Lung (tissue), 12 donors: Measurements from ENCODE around the gene SMARCA4. TPM values are rescaled to one million over a fixed set of nuclear protein-coding genes. Genes with fewer than 3 reads are reported as not detected.

ENCODE experiments used
- ATAC-seq: fragments of 200-7000 bp; cut with Tn5 transposase; one replicate; pipeline ENCODE4 v1.9.1; 2020; ENCODE audit warnings: moderate number of reproducible peaks; ENCODE audit not compliant: insufficient read depth, low FRiP score
- DNase-seq, 3 donors: peaks; one replicate each; pipeline ENCODE4 v3.0.0-alpha.2; 2013 to 2017
- H3K27ac ChIP-seq, 2 donors: one replicate each; pipeline ENCODE4 v1.5.1; 2013; ENCODE audit warnings: mild to moderate bottlenecking in 2 of 2, moderate library complexity in 2 of 2, control low read depth in 1 of 2, inconsistent platforms in 1 of 2, low read depth in 1 of 2, low read length in 1 of 2
- H3K27me3 ChIP-seq, 3 donors: one replicate each; pipeline ENCODE4 v1.5.1; 2013; ENCODE audit warnings: low read length in 2 of 3; ENCODE audit not compliant: control insufficient read depth in 3 of 3, insufficient read depth in 3 of 3
- H3K36me3 ChIP-seq, 4 donors: one replicate each; pipeline ENCODE4 v1.5.1; 2013; ENCODE audit warnings: low read length in 4 of 4, mild to moderate bottlenecking in 1 of 4, moderate library complexity in 1 of 4; ENCODE audit not compliant: control insufficient read depth in 4 of 4, insufficient read depth in 4 of 4
- H3K4me1 ChIP-seq, 5 donors: one replicate each; pipeline ENCODE4 v1.5.1; 2013; ENCODE audit warnings: low read length in 5 of 5, mild to moderate bottlenecking in 2 of 5, moderate library complexity in 1 of 5; ENCODE audit not compliant: control insufficient read depth in 5 of 5, insufficient read depth in 5 of 5
- H3K4me3 ChIP-seq: one replicate; pipeline ENCODE4 v1.5.1; 2013; ENCODE audit warnings: mild to moderate bottlenecking, control low read depth, moderate library complexity
- H3K9ac ChIP-seq, 2 donors: one replicate each; pipeline ENCODE4 v1.5.1; 2013; ENCODE audit warnings: low read length in 2 of 2, control low read depth in 1 of 2; ENCODE audit not compliant: insufficient read depth in 1 of 2
- H3K9me3 ChIP-seq, 4 donors: one replicate each; pipeline ENCODE4 v1.5.1; 2013; ENCODE audit warnings: low read length in 3 of 4, mild to moderate bottlenecking in 1 of 4, moderate library complexity in 1 of 4; ENCODE audit not compliant: control insufficient read depth in 4 of 4, insufficient read depth in 3 of 4
- CTCF ChIP-seq: IDR thresholded peaks from 2 replicates; pipeline ENCODE4 v1.5.1; 2012; ENCODE audit warnings: mild to moderate bottlenecking; ENCODE audit errors: control extremely low read depth, extremely low read depth
- WGBS, 2 donors: extraction: QIAGEN DNeasy Blood & Tissue Kit; methylation state at CpG; one replicate each; pipeline ENCODE4 v1.1.7; 2013; 5-methylcytosine and 5-hydroxymethylcytosine counted together
- polyA plus RNA-seq, 2 donors: library from polyadenylated mRNA; stranded (reverse); fragments of 200-250 nt; gene quantifications; one replicate each; pipeline ENCODE4 v1.2.1, GENCODE V29; 2013
- total RNA-seq, 2 donors: library from RNA; depleted of rRNA in 1 of 2; stranded (reverse); fragments of >200 nt in 1 of 2; gene quantifications; one replicate each; pipeline ENCODE4 v1.2.1, GENCODE V29; 2014 to 2021
- donor health status: control.
- donor health status: control.
- donor health status: Bipolar disorder and iron deficiency.
- donor health status: healthy.
- donor health status: DM: yes; HTN: yes; CAD: no.

The SMARCA4 gene
- total and polyA plus RNA-seq, 4 donors, result 52.3 to 116 (median 91.1) TPM

- peaks cover 0 to 6% (median 1%) of the 10 kb centered on the region in 4 donors for H3K36me3 ChIP-seq
- H3K27me3 ChIP-seq, result no peaks in the 10 kb centered on the region
- TF ChIP-seq CTCF, result no peak
- H3K27ac ChIP-seq, result peak overlapping the region; percentile 3 to 72
- WGBS, 2 donors, result 63 to 80% methylated on average over 19 of the region's 19 CpGs
- ATAC-seq (no peak), DNase-seq (no peak)
- peak overlapping the region in 1 of 2 donors; percentile 50 for H3K9ac ChIP-seq
- H3K4me3 ChIP-seq, result no peak overlapping the region
- no peaks in the 10 kb centered on the region for H3K9me3 ChIP-seq
- peaks cover 0 to 34% (median 19%) of the 10 kb centered on the region in 5 donors for H3K4me1 ChIP-seq
These were observed 15.5 kb downstream of the SMARCA4 start for GRCh38 chr19:10976131-10976892.

GRCh38 chr19:10977742-10978092, 16.9 kb downstream of the SMARCA4 start:
- no peak overlapping the region for H3K9ac ChIP-seq
- DNase-seq, result no peak
- no peak overlapping the region for H3K4me3 ChIP-seq
- 68 to 70% methylated on average over 5 of the region's 5 CpGs for WGBS, 2 donors
- no peak for ATAC-seq
- H3K9me3 ChIP-seq, result no peaks in the 10 kb centered on the region
- peaks cover 0 to 34% (median 19%) of the 10 kb centered on the region in 5 donors for H3K4me1 ChIP-seq
- H3K27me3 ChIP-seq, result no peaks in the 10 kb centered on the region
- H3K27ac ChIP-seq, result peak overlapping the region in 1 of 2 donors; percentile 8
- peaks cover 0 to 6% (median 1%) of the 10 kb centered on the region in 4 donors for H3K36me3 ChIP-seq
- no peak for TF ChIP-seq CTCF

- no peak for ATAC-seq
- no peak overlapping the region for H3K4me3 ChIP-seq
- H3K9me3 ChIP-seq, result no peaks in the 10 kb centered on the region
- H3K27me3 ChIP-seq, result no peaks in the 10 kb centered on the region
- H3K36me3 ChIP-seq, result peaks cover 0 to 14% (median 6%) of the 10 kb centered on the region in 4 donors
- H3K9ac ChIP-seq, result no peak overlapping the region
- no peak for DNase-seq
- WGBS, 2 donors, result 67 to 73% methylated on average over 15 of the region's 15 CpGs
- peaks cover 0 to 30% (median 15%) of the 10 kb centered on the region in 5 donors for H3K4me1 ChIP-seq
- H3K27ac ChIP-seq, result no peak overlapping the region
- no peak for TF ChIP-seq CTCF
These were observed 19.1 kb downstream of the SMARCA4 start for GRCh38 chr19:10979951-10980381.
